Natural killer cell (primary cell): Measurements from ENCODE around the gene EIF3B. TPM values are rescaled to one million over a fixed set of nuclear protein-coding genes. Genes with fewer than 3 reads are reported as not detected.

Source experiments
- ATAC-seq, 3 donors: fragments of 150-1000 bp in 2 of 3; fragments of 200-7000 bp in 1 of 3; cut with Tn5 transposase; 1 replicate in 1 of 3; 2 replicates in 2 of 3; pipeline ENCODE4 v1.10.0; 2021; ENCODE audit warnings: mild to moderate bottlenecking in 2 of 3, moderate library complexity in 2 of 3
- DNase-seq, 2 donors: peaks; one replicate each; pipeline versions ENCODE4 v3.0.0 to v3.0.0-alpha.2; 2013 to 2021; ENCODE audit warnings: mixed read lengths in 1 of 2
- H3K27ac ChIP-seq: one replicate; pipeline ENCODE4 v1.5.1; 2013; ENCODE audit warnings: mild to moderate bottlenecking, low read length
- H3K27me3 ChIP-seq: one replicate; pipeline ENCODE4 v1.6.1; 2013; ENCODE audit warnings: low read length; ENCODE audit not compliant: control insufficient read depth, insufficient read depth
- H3K36me3 ChIP-seq: one replicate; pipeline ENCODE4 v1.6.1; 2013; ENCODE audit warnings: low read length; ENCODE audit not compliant: control insufficient read depth, insufficient read depth
- H3K4me1 ChIP-seq: one replicate; pipeline ENCODE4 v1.6.1; 2013; ENCODE audit warnings: low read length; ENCODE audit not compliant: control insufficient read depth, insufficient read depth
- H3K4me3 ChIP-seq: one replicate; pipeline ENCODE4 v1.5.1; 2013; ENCODE audit warnings: low read length
- H3K9me3 ChIP-seq: one replicate; pipeline ENCODE4 v1.6.1; 2013; ENCODE audit warnings: low read length; ENCODE audit not compliant: control insufficient read depth, insufficient read depth
- H3K27ac Mint-ChIP-seq, 2 donors: one replicate each; pipeline ENCODE4 v1.8.0; 2022; ENCODE audit warnings: mild to moderate bottlenecking in 2 of 2, mixed read lengths in 2 of 2, moderate library complexity in 1 of 2
- H3K27me3 Mint-ChIP-seq, 2 donors: one replicate each; pipeline ENCODE4 v1.8.0; 2022; ENCODE audit warnings: low read depth in 2 of 2, mixed read lengths in 2 of 2
- H3K36me3 Mint-ChIP-seq: one replicate; pipeline ENCODE4 v1.8.0; 2022; ENCODE audit warnings: mixed read lengths
- H3K4me1 Mint-ChIP-seq, 2 donors: one replicate each; pipeline ENCODE4 v1.8.0; 2022; ENCODE audit warnings: mixed read lengths in 2 of 2
- H3K4me3 Mint-ChIP-seq: one replicate; pipeline ENCODE4 v1.8.0; 2022; ENCODE audit warnings: mild to moderate bottlenecking, moderate library complexity, mixed read lengths
- H3K9me3 Mint-ChIP-seq, 2 donors: one replicate each; pipeline ENCODE4 v1.8.0; 2022; ENCODE audit warnings: mixed read lengths in 2 of 2
- CTCF ChIP-seq: fragments of 200-600 bp; IDR thresholded peaks from one replicate; pipeline ENCODE4 v1.8.0; 2022; ENCODE audit warnings: antibody characterized with exemption
- WGBS: methylation state at CpG from one replicate; pipeline ENCODE4 v1.1.7; 2013; ENCODE audit warnings: missing lambda C conversion rate; ENCODE audit not compliant: insufficient coverage; 5-methylcytosine and 5-hydroxymethylcytosine counted together
- intact Hi-C: fragments of 100-400 bp; cut with micrococcal nuclease; formaldehyde crosslinking; loops from one replicate; pipeline ENCODE4 v1.14.2; 2022
- total RNA-seq, 4 donors: library from RNA; stranded (reverse); fragments of 120-200 nt in 1 of 4; gene quantifications; one replicate each; pipeline versions ENCODE4 v1.2.3 to v1.2.4, GENCODE V29; 2013 to 2022

Gene EIF3B
- total RNA-seq, 3 donors from 2014 or later (not counting 1 experiment from before 2014, with no cell fraction given) = 194 to 219 (median 197) TPM

DNA sequence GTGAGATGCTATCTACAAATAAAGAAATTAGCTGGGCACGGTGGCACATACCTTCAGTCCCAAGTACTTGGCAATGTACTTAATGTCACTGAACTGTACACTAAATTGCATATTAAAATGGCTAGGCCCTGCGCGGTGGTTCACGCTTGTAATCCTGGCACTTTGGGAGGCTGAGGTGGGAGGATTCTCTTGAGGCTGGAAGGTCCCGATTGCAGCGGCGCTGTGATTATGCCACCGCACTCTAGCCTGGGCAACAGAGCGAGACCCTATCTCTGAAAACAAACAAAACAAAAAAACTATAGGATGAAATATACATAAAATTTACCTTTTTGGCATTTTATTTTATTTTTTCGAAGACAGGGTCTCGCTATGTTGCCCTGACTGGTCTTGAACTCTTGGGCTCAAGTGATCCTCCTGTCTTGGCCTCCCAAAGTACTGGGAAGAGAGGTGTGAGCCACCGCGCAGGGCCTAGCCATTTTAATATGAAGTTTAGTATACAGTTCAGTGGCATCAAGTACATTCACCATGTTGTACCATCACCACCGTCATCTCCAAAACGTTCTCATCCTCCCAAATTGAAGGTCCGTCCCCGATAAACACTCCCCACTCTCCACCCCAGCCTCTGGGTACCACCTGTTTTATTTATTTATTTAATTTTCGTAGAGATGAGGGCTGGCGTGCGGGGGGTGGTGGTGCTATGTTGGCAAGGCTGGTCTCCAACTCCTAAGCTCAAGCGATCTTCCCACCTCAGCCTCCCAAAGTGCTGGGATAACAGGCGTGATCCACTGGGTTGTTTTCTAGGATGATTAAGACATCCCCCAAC lies 1.3 kb upstream of the EIF3B start:
- WGBS = 65% methylated on average over 14 of the region's 22 CpGs
- Mint-ChIP-seq H3K9me3 (no peaks in the 10 kb centered on the region), H3K4me1 (peaks cover 27 to 28% of the 10 kb centered on the region in 2 donors), H3K36me3 (no peaks in the 10 kb centered on the region), H3K27ac (peak overlapping the region; percentile 99 to 100), H3K4me3 (peak overlapping the region; percentile 96), H3K27me3 (no peaks in the 10 kb centered on the region)
- Histone ChIP-seq H3K4me3 (peak overlapping the region; percentile 80), H3K9me3 (no peaks in the 10 kb centered on the region), H3K27ac (peak overlapping the region; percentile 99), H3K4me1 (peaks cover 30% of the 10 kb centered on the region), H3K36me3 (peaks cover 5% of the 10 kb centered on the region), H3K27me3 (no peaks in the 10 kb centered on the region)
- DNase-seq (peak in 1 of 2 donors; percentile 12), ATAC-seq (no peak)
- intact Hi-C loops = loop anchor here (5.0 kb wide), 1 partner anchor 49 kb away; the partner anchor contains the start of gene CHST12
- no peak for TF ChIP-seq CTCF

DNA sequence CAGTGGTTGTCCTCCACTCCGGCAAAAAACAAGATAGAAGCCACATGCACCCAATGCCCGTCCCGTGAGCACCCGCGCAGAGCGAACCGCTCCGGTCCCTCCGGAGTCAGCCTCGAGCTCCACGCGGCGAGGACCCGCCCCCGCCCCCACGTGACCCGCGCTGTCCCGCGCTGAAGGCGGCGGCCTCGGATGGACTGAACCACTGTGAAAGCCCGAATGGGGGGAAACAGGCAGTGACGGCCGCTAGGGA lies 766 bp upstream of the EIF3B start:
- peak overlapping the region; percentile 99 for H3K27ac ChIP-seq
- DNase-seq = peak in 1 of 2 donors; percentile 95
- Mint-ChIP-seq H3K27ac (peak overlapping the region; percentile 99 to 100), H3K4me1 (peaks cover 27 to 28% of the 10 kb centered on the region in 2 donors), H3K36me3 (no peaks in the 10 kb centered on the region), H3K4me3 (peak overlapping the region; percentile 96), H3K27me3 (no peaks in the 10 kb centered on the region), H3K9me3 (no peaks in the 10 kb centered on the region)
- no peak for TF ChIP-seq CTCF
- H3K4me1 ChIP-seq = peaks cover 34% of the 10 kb centered on the region
- H3K4me3 ChIP-seq = peak overlapping the region; percentile 80
- no peaks in the 10 kb centered on the region for H3K9me3 ChIP-seq
- WGBS = under 1% methylated on average over 26 of the region's 26 CpGs
- H3K36me3 ChIP-seq = peaks cover 5% of the 10 kb centered on the region
- H3K27me3 ChIP-seq = no peaks in the 10 kb centered on the region
- intact Hi-C loops = loop anchor here (1.0 to 5.0 kb wide), 2 partner anchors 40 to 48 kb away; partner anchors contain the start of genes CHST12 and SNX8
- peak; percentile 67 to 81 (median 68) for ATAC-seq

- peak; percentile 30 to 36 for DNase-seq
- Histone ChIP-seq H3K9me3 (no peaks in the 10 kb centered on the region), H3K27ac (peak overlapping the region; percentile 22), H3K4me3 (peak overlapping the region; percentile 59), H3K36me3 (peaks cover 7% of the 10 kb centered on the region), H3K4me1 (peaks cover 41% of the 10 kb centered on the region), H3K27me3 (no peaks in the 10 kb centered on the region)
- intact Hi-C loops = loop anchor here (1.0 to 5.0 kb wide), 2 partner anchors 41 to 47 kb away; partner anchors contain the start of genes CHST12 and SNX8
- WGBS = under 1% methylated on average over 92 of the region's 92 CpGs
- no peak for TF ChIP-seq CTCF
- ATAC-seq = no peak
- no peaks in the 10 kb centered on the region for H3K36me3 Mint-ChIP-seq
- H3K4me1 Mint-ChIP-seq = peaks cover 39 to 40% of the 10 kb centered on the region in 2 donors
- peak overlapping the region; percentile 96 for H3K4me3 Mint-ChIP-seq
- no peaks in the 10 kb centered on the region for H3K9me3 Mint-ChIP-seq
- peak overlapping the region; percentile 99 to 100 for H3K27ac Mint-ChIP-seq
- H3K27me3 Mint-ChIP-seq = no peaks in the 10 kb centered on the region
Observed at GRCh38 chr7:2354939-2355704, 495 bp downstream of the EIF3B start.
